Forelimb muscle (tissue), 1 donor: ENCODE data around the gene LYL1. TPM values are rescaled to one million over a fixed set of nuclear protein-coding genes. Genes with fewer than 3 reads are reported as not detected.
"Not testable (repeated sequence)": the region's sequence is repeated elsewhere in the genome, so short reads cannot be mapped to it uniquely, and the experiment has no call there.

Experiments used
- DNase-seq: peaks from one replicate; pipeline ENCODE4 v3.0.0-alpha.2; 2013; ENCODE audit warnings: low read depth
- polyA plus RNA-seq: library from polyadenylated mRNA; unstranded; fragments of 120-200 nt; gene quantifications from one replicate; pipeline ENCODE4 v1.2.1, GENCODE V29; 2013; ENCODE audit not compliant: insufficient read length

LYL1 gene
- 5.4 TPM for polyA plus RNA-seq

DNA sequence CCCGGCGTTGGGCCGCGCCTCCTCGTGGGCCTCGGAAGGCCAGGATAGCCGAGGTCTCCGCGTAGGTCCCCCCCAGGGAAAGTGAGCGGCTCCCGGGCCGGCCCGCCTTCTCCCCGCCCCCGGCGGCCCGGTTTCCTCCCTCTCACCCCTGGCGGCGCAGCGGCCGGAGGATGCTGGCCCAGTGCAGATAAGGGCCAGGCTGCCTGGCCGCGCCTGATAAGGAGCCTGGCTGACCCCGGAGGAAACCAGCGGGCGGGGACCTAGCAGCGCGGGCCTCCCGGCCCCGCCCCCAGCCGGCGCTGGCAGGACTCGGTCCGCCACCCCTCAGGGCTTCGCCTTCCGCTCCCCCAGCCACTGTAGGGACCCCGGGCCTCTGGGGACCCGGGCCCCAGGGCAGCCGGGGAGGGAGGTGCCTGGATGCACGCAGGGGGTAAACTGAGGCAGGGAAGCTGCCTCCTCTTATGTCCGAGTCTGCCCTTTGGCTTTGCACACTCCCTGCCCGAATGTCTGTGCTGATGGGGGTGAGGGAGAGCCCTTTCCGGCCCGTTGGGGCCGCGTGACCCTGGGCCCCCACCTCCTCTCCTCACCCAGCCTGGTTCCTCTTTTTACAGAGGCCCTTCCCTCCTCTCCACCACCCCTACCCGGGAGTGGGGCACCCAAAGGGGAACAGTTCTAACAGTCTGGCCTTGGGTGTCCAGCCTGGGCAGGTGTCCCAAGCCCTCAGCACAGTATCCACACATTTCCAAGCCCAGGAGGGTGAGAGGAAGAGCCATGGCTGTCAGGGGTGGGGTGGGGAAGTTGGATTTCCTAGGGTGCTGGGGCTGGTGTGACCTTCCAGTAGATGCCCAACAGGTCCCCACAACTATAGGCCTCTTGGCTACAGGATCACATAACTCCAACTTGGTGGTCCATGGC is at the start of gene LYL1:
Gene LYL1, minus strand, starts transcription at position 193 of the 915 bp plus-strand sequence. CDS start 1,687 bp downstream, outside the sequence.
- DNase-seq, result no peak

DNA sequence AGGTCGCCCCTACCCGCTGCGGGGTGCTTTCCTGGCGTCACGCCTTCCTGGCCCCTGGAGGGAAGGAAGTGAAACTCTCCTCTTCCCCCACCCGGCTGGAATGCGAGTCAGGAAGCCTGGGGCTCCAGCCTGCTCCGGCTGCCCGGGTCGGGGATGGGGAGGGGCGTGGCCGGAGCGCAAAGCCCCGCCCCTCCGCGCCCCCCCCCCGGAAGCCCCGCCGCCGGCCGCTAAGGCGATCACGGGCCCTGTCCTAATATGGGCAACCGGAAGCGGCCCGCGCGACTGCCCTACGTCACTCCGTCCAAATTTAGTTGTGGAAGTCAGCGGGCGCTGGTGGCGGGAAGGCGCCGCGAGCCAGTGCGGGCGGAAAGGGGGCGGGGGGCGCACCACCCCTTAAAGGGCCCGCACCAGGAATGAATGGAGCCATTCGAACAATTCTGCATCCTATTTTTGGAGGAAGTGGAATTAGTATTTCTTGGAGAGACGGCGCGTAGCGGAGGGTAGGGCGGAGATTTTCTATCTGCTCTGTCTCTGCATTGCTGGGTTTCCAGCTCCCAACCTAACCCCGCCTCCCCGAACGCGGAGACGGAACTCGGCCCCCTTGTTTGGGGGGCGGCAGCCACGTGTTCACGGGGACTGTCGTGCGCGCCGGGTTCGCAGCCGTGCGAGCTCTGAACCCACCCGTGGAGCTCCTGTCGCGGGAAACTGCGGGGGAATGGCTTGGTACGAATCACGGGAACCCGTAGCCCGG is 49.1 kb upstream of the LYL1 start:
- no peak for DNase-seq

DNA sequence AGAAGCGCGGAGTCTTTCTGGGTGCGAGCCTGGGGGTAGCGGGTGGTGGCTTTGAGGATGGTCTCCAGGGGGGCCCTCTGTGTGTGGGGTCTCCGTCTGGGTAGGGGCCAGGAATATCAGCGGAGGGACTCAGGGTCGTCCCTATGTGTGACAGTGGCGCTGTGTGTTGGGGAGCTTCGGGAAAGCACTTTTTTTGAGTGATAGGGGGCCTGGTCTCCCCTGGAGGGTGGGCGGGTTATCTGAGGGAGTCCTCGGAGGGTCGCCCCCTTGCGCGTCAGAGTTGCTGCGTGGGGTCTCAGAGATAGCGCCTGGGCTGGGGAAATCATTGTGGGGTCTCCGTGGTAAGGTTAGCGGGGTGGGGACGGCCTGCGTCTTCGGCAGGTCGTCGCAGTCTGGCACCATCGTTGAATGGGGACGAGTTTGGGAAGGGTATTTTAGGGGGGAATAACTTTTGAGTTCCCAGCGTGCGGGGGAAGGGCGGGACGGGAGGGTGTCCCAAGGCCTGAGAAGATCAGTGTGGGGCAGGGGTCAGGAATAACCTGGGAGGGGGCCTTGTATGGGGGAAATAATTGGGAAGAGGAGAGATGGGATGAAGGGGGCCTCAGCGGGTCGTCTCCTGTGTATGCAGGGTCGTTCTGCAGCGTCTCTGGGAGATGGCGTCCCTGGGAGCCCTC is 48.4 kb upstream of the LYL1 start:
- DNase-seq, result no peak

- no peak for DNase-seq
Observed at GRCh38 chr19:13150187-13150930, 47.7 kb upstream of the LYL1 start, which contains the start of the genes IER2 and STX10. Gene IER2 (plus strand): TSS chr19:13150411. CDS start chr19:13153187, 2,776 bp downstream. Gene STX10 (minus strand): TSS chr19:13150375. CDS start chr19:13150173, 202 bp downstream.

DNA sequence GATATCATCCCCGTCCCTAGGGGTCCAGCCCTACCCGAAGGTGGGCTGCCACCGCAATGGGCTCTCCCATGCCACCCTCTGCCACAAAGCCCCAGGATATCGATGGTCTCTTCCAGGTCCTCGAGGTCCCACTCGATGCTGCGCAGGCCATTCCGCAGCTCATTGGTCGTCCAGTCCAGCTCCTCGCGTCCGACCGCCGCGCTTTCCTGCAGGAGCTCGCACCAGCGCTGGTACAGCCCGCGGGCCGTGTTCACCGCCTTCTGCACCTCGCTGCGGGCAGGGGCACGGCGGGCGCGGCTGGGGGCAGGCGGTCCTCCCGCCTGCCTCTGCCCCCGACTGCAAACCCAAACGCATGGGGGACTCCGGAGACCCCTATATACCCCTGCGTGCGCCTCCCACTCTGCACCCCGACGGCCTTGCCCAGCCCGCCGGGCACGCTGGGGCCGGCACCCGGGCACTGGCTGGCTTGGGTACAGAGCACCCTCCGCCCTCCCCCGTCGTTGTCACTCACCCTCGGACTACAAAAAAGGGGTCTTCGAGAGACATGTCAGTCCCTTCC is 47.0 kb upstream of the LYL1 start:
- DNase-seq, result no peak

GRCh38 chr19:13149173-13149627 is 46.5 kb upstream of the LYL1 start:
- DNase-seq, result not testable (repeated sequence)

DNA sequence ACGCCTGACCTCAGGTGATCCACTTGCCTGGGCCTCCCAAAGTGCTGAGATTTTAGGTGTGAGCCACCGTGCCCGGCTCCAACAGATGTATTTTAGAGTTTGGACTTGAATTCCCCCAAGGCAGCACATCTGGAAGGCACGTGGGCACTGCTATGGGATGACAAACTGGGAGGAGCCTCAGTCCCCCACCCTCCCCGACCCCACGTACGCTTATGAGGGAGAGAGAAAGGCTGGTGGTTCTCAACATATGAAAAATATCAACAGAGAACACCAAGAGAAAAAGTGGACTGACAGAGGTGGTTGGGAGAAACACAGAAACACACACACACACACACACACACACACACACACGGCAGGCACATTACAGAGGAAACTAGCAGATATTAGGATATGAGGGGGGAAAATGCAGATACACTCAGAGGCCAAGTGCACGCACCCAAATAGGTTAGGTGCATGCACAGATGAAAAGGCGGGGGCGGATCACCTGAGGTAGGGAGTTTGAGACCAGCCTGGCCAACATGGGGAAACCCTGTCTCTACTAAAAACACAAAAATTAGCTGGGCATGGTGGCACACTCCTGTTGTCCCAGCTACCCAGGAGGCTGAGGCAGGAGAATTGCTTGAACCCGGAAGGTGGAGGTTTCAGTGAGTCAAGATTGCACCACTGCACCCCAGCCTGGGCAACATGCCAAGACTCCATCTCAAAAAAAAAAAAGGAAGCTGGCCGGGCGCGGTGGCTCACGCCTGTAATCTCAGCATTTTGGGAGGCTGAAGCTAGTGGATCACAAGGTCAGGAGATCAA is 44.3 kb upstream of the LYL1 start:
- no peak for DNase-seq

- DNase-seq, result no peak
Observed at GRCh38 chr19:13139633-13140311, 37.1 kb upstream of the LYL1 start.

DNA sequence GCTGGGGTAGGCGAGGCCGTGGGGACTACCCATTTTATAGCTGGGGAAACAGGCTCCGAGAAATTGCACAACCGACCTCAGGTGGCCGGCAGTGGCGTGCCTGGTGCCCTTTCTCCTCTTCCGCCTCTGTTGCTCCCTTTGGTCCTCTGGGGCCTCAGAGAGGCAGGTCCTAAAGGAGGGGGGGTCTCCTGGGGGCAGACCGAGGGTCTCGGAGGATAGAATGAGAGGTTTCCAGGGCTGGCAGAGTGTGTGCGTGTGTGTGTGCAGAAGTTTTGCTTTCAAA is 36.2 kb upstream of the LYL1 start:
- no peak for DNase-seq

DNA sequence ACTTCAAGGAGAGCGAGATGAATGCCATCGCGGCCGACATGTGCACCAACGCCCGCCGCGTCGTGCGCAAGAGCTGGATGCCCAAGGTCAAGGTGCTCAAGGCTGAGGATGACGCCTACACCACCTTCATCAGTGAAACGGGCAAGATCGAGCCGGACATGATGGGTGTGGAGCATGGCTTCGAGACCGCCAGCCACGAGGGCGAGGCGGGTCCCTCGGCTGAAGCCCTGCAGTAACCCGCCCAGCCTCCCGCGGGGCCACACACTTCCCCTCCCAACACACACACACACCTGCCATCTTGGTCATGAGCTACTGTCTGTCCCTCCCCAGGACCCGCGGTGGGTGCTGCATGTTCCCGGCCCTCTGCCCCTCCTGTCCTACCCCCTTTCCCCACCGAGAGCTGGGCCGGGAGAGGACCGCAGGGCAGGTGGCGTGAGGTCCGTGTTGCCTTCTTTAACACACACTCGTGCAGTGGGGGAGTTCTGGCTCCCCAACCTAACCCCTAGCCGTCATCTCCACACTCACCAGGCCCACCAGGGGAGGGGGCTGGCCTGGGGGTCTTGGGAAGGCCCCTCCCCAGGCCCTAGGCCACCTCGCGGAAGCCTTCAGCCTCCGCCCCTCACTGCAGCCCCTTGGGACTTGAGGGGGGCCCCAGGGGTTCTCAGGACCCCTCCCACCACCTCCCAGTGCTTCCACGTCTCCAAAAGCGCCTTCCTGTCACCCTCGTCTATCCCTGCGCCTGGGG is 35.7 kb upstream of the LYL1 start:
- DNase-seq, result no peak

GRCh38 chr19:13137290-13137794 is 34.7 kb upstream of the LYL1 start:
- DNase-seq, result no peak

DNA sequence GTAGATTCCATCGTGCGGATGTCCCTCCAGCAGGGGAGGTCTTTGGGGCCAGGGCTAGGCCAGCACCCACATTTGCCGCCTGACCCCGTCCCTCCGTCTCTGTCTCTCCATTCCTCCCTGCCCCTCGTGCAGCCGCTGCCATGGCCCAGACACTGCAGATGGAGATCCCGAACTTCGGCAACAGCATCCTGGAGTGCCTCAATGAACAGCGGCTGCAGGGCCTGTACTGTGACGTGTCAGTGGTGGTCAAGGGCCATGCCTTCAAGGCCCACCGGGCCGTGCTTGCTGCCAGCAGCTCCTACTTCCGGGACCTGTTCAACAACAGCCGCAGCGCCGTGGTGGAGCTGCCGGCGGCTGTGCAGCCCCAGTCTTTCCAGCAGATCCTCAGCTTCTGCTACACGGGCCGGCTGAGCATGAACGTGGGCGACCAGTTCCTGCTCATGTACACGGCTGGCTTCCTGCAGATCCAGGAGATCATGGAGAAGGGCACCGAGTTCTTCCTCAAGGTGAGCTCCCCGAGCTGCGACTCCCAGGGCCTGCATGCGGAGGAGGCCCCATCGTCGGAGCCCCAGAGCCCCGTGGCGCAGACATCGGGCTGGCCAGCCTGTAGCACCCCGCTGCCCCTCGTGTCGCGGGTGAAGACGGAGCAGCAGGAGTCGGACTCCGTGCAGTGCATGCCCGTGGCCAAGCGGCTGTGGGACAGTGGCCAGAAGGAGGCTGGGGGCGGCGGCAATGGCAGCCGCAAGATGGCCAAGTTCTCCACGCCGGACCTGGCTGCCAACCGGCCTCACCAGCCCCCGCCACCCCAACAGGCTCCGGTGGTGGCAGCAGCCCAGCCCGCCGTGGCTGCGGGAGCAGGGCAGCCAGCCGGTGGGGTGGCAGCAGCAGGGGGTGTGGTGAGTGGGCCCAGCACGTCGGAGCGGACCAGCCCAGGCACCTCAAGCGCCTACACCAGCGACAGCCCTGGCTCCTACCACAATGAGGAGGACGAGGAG is 32.7 kb upstream of the LYL1 start:
- no peak for DNase-seq

DNA sequence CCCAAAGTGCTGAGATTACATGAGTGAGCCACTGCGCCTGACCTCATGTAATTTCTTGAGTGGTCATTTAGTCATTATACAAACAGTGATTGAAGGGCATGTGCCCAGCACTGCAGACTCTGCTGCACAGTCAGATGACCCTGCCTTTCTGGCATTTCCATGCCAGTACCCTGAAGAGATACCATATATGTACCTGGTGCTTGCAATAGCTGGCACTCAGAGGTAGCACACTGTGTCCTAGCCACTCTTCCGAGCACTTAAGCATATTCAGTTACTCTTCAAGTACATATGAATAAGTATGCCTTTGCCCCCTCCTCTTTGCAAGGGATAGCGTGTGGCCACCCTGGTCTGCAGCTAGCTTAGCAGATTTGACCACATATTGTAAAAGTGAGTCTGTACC is 32.0 kb upstream of the LYL1 start:
- no peak for DNase-seq

DNA sequence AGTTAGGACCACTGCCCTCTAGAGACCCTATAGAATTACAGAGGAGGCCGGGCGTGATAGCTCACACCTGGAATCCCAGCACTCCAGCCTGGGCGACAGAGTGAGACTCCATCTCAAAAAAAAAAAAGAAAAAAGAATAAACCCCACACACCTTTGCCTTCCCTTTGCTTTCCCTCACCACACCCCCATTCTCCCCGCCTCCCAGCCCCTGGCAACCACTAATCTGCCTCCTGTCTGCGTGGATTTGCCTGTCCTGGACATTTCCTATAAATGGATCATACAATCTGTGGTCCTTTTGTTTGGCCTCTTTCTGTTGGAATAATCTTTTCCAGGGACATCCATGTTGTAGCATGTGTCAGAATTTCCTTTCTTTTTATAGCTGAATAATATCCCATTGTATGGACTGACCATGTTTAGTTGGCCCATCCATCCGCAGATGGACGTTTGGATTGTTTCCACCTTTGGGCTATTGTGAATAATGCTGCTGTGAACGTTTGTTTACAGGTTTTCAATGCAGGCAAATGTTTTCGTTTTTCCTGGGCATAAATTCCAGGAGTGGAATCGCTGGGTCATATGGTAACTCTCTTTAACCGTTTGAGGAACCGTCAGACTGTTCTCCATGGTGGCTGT is 30.7 kb upstream of the LYL1 start:
- DNase-seq, result no peak

DNA sequence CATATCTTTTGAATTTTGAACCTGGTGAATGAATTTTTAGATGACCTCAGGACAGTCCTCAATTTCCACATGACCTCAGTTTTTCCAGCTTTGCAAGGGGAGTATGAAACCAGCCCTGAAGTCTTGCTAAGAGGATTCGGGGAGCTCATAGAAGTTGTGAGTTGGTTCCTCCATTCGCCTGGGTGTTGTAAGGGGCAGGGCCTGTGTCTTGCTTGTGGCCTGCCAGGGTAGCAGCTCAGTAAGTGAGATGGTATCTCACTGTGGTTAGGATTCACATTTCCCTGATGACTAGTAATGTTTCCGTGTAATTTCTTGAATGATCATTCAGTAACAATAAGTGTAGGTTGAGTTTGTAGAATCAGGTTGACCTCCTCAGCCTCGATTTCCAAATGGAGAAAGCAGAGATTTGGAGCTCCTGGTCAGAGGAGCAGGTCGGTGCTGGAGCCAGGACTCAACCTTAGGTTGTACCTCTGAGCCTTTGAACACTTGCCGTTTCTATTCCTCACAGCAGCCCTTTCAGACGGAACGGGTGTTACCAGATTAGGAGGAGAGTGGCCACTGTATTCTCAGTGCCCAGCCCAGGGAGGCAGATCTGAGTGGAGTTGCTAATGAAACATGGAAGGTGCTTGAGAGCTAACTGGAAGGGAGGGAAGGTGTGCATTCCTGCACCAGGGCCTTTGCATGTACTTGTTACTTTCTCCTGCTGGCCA is 30.0 kb upstream of the LYL1 start:
- DNase-seq, result no peak

DNA sequence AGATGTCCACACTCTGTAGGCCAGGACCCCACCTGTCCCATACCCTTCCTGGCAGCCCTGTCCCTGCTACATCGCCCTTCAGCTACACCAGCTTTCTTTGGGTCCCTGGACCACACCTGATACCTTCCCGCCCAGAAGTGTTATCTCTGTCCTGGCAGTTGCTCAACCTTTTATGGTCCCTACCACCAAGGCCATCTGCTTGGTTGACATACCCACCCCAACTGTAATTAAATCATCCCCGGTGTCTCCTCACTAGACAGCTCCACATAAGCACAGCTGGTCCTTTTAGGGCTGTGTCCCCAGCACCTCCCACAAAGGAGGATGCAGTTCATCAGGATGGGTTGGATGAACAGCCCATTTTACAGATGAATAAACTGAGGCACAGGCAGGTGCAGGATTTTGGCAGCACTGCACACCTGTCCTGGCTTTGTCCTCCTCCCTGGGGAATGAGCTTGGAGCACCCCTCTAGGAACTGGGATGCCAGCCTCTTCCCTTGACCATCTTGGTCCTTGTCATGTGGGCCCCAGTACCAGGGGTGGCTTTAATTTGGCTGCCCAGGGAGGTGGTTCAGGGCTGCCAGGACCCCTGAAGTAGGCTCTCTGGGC is 28.3 kb upstream of the LYL1 start:
- DNase-seq, result no peak
